PC-3 (cell line): ENCODE measurements around the gene SPOCD1. TPM values are rescaled to one million over a fixed set of nuclear protein-coding genes. Genes with fewer than 3 reads are reported as not detected.

Experiments
- ATAC-seq: fragments of 200-7000 bp; cut with Tn5 transposase; 2 replicates; pipeline ENCODE4 v1.9.1; 2020; ENCODE audit warnings: mild to moderate bottlenecking, moderate library complexity
- BruUV-seq: library from RNA; stranded (reverse); fragments of 400-500 nt; replicated peaks from 2 replicates; lab custom pipeline; 2021; lab: Mats Ljungman, UMichigan
- CTCF ChIA-PET: fragments of 300-600 bp; sonication (Branson Sonifier 250); formaldehyde crosslinking; loops from one replicate; lab custom pipeline; 2022; ENCODE audit warnings: antibody characterized with exemption; lab: Charles Lee
- POLR2A ChIA-PET: fragments of 300-600 bp; sonication (Branson Sonifier 250); formaldehyde crosslinking; loops from one replicate; lab custom pipeline; 2022; ENCODE audit warnings: antibody characterized with exemption; ENCODE audit not compliant: unreplicated experiment; lab: Charles Lee
- DNase-seq: peaks from one replicate; pipeline ENCODE4 v3.0.0-alpha.2; 2015
- H2AFZ ChIP-seq: fragments of 300-600 bp; sonication (generic); 2 replicates; pipeline ENCODE4 v1.6.0; 2016; ENCODE audit warnings: antibody characterized with exemption, low read length
- H3F3A ChIP-seq: fragments of 300-600 bp; sonication (generic); one replicate; pipeline ENCODE4 v1.6.0; 2017; ENCODE audit warnings: antibody characterized with exemption, low read length, control low read depth, mild to moderate bottlenecking; ENCODE audit not compliant: unreplicated experiment
- H3K27ac ChIP-seq: fragments of 300-600 bp; sonication (generic); 2 replicates; pipeline ENCODE4 v1.5.1; 2016; ENCODE audit warnings: mild to moderate bottlenecking, low read length
- H3K27me3 ChIP-seq: fragments of 300-600 bp; sonication (generic); 2 replicates; pipeline ENCODE4 v1.6.1; 2016; ENCODE audit warnings: low read length, mixed read lengths
- H3K36me3 ChIP-seq: fragments of 300-600 bp; sonication (generic); 2 replicates; pipeline ENCODE4 v1.6.1; 2016; ENCODE audit warnings: low read depth, mixed run types, low read length, mixed read lengths
- H3K4me1 ChIP-seq: fragments of 300-600 bp; sonication (generic); 2 replicates; pipeline ENCODE4 v1.5.1; 2016; ENCODE audit warnings: low read length; ENCODE audit not compliant: insufficient read depth
- H3K4me2 ChIP-seq: fragments of 300-600 bp; sonication (generic); 2 replicates; pipeline ENCODE4 v1.6.0; 2016; ENCODE audit warnings: low read length
- H3K4me3 ChIP-seq: fragments of 300-600 bp; sonication (generic); 2 replicates; pipeline ENCODE4 v1.5.1; 2016; ENCODE audit warnings: mild to moderate bottlenecking, low read length, mixed read lengths
- H3K79me2 ChIP-seq: fragments of 300-600 bp; sonication (generic); 2 replicates; pipeline ENCODE4 v1.6.1; 2017; ENCODE audit warnings: low read length, mixed read lengths
- H3K9ac ChIP-seq: fragments of 300-600 bp; sonication (generic); 2 replicates; pipeline ENCODE4 v1.6.0; 2016; ENCODE audit warnings: mild to moderate bottlenecking, low read length
- H3K9me2 ChIP-seq: fragments of 300-600 bp; sonication (generic); replicated peaks from 2 replicates; pipeline ENCODE4 v1.6.1; 2016; ENCODE audit warnings: mixed run types, low read length, mixed read lengths
- H3K9me3 ChIP-seq: fragments of 300-600 bp; sonication (generic); 2 replicates; pipeline ENCODE4 v1.6.1; 2016; ENCODE audit warnings: low read length, mixed read lengths
- H4K20me1 ChIP-seq: fragments of 300-600 bp; sonication (generic); 2 replicates; pipeline ENCODE4 v1.6.1; 2016; ENCODE audit warnings: low read length, mixed read lengths
- CTCF ChIP-seq: fragments of 300-600 bp; sonication (generic); conservative IDR thresholded peaks from 2 replicates; pipeline ENCODE4 v1.5.1; 2017; ENCODE audit warnings: antibody characterized with exemption, low read depth, mild to moderate bottlenecking, low read length
- EZH2 ChIP-seq: fragments of 300-600 bp; sonication (generic); IDR thresholded peaks from one replicate; pipeline ENCODE4 v1.6.1; 2017; ENCODE audit warnings: antibody characterized with exemption, mild to moderate bottlenecking, low read length; ENCODE audit not compliant: unreplicated experiment
- EZH2phosphoT487 ChIP-seq: fragments of 300-600 bp; sonication (generic); IDR thresholded peaks from 2 replicates; pipeline ENCODE4 v1.6.1; 2018; ENCODE audit warnings: mild to moderate bottlenecking, antibody characterized with exemption, low read length, borderline replicate concordance
- intact Hi-C: fragments of 100-400 bp; cut with micrococcal nuclease; formaldehyde crosslinking; loops from 2 replicates; pipeline ENCODE4 v1.9.0; 2023
- total RNA-seq: library from RNA; depleted of rRNA; stranded (reverse); fragments of >200 nt; gene quantifications from 2 replicates; pipeline ENCODE4 v1.2.3, GENCODE V29; 2014

The SPOCD1 gene
- total RNA-seq, 1 experiment from 2014 or later = 5.4 TPM

- no TSS peak for BruUV-seq
- ATAC-seq = no peak
These were observed 23.3 kb downstream of the SPOCD1 start for GRCh38 chr1:31792541-31792940.

GRCh38 chr1:31792116-31792515, 23.7 kb downstream of the SPOCD1 start:
- Histone ChIP-seq H3K79me2 (peaks cover 4% of the 10 kb centered on the region; the same call in 1 of the 2 replicates), H3K27ac (no peak overlapping the region), H3F3A (no peaks in the 10 kb centered on the region), H3K4me1 (0 out of 2 replicates have a peak, but pooled peaks cover 1% of the 10 kb centered on the region), H3K9me3 (no peaks in the 10 kb centered on the region), H4K20me1 (no peaks in the 10 kb centered on the region), H3K4me3 (no peak overlapping the region), H3K36me3 (no peaks in the 10 kb centered on the region), H2AFZ (no peak overlapping the region), H3K9ac (no peak overlapping the region), H3K27me3 (no peaks in the 10 kb centered on the region), H3K9me2 (no peaks in the 10 kb centered on the region), H3K4me2 (no peak overlapping the region)
- ChIA-PET CTCF (no interaction called here), POLR2A (no interaction called here)
- no peak for TF ChIP-seq EZH2phosphoT487
- TF ChIP-seq EZH2 = no peak
- TF ChIP-seq CTCF = no peak
- DNase-seq (no peak), ATAC-seq (no peak)
- BruUV-seq = no TSS peak
- intact Hi-C loops = no loop called here

More at GRCh38 chr1:31792541-31792940, 23.3 kb downstream of the SPOCD1 start:
- Histone ChIP-seq H4K20me1 (no peaks in the 10 kb centered on the region), H3K4me3 (no peak overlapping the region), H3K4me1 (peaks cover 6% of the 10 kb centered on the region; the same call in 1 of the 2 replicates), H3K27me3 (no peaks in the 10 kb centered on the region), H3K36me3 (no peaks in the 10 kb centered on the region), H3K27ac (no peak overlapping the region), H3K9me3 (no peaks in the 10 kb centered on the region), H3K9me2 (no peaks in the 10 kb centered on the region), H3K4me2 (no peak overlapping the region), H3K9ac (no peak overlapping the region), H3F3A (no peaks in the 10 kb centered on the region), H3K79me2 (peaks cover 8% of the 10 kb centered on the region; the same call in 1 of the 2 replicates), H2AFZ (no peak overlapping the region)
- TF ChIP-seq EZH2 = no peak
- TF ChIP-seq CTCF = no peak
- no peak for TF ChIP-seq EZH2phosphoT487
- POLR2A ChIA-PET = no interaction called here
- no peak for DNase-seq
- CTCF ChIA-PET = no interaction called here
- intact Hi-C loops = no loop called here

- Histone ChIP-seq H3K9me3 (no peaks in the 10 kb centered on the region), H3K27me3 (no peaks in the 10 kb centered on the region), H3K36me3 (no peaks in the 10 kb centered on the region), H2AFZ (no peak overlapping the region), H3K27ac (no peak overlapping the region), H3K4me2 (no peak overlapping the region), H3K4me3 (no peak overlapping the region), H4K20me1 (no peaks in the 10 kb centered on the region), H3K9me2 (no peaks in the 10 kb centered on the region), H3F3A (no peaks in the 10 kb centered on the region), H3K4me1 (no peaks in the 10 kb centered on the region), H3K79me2 (no peaks in the 10 kb centered on the region), H3K9ac (no peak overlapping the region)
- ChIA-PET POLR2A (no interaction called here), CTCF (interaction anchor here (1.2 to 1.6 kb wide), 2 partner anchors 74 to 127 kb away, joined by 4 to 6 read pairs; no protein-coding TSS in a partner anchor)
- no TSS peak for BruUV-seq
- intact Hi-C loops = no loop called here
- no peak for DNase-seq
- ATAC-seq = no peak
- no peak for TF ChIP-seq EZH2
These were observed 24.5 kb downstream of the SPOCD1 start for GRCh38 chr1:31791131-31791858.
